Measurements from ENCODE around the gene TOP2A. TPM values are rescaled to one million over a fixed set of nuclear protein-coding genes. Genes with fewer than 3 reads are reported as not detected.

The TOP2A gene
- total RNA-seq, 1 donor from 2014 or later, result 3.3 TPM

- DNase-seq, result no peak
- no peaks in the 10 kb centered on the region for H3K27me3 ChIP-seq
- intact Hi-C loops (cut with DNase I), result loop anchor here (2.0 kb wide), 1 partner anchor 53 kb away; no protein-coding TSS in a partner anchor
- H3K4me1 ChIP-seq, result peaks cover 28% of the 10 kb centered on the region
- no peak for TF ChIP-seq CTCF (IDR thresholded peaks at IDR 0.05)
- H3K27ac ChIP-seq, result no peak overlapping the region
- no peak overlapping the region for H3K4me3 ChIP-seq
- H3K9me3 ChIP-seq, result no peaks in the 10 kb centered on the region
- no peak for ATAC-seq
- peaks cover 57% of the 10 kb centered on the region for H3K36me3 ChIP-seq
Measured at GRCh38 chr17:40355804-40356758, 61.6 kb downstream of the TOP2A start.

- TF ChIP-seq CTCF (IDR thresholded peaks at IDR 0.05), result peak; percentile 95
- peaks cover 58% of the 10 kb centered on the region for H3K36me3 ChIP-seq
- H3K9me3 ChIP-seq, result no peaks in the 10 kb centered on the region
- intact Hi-C loops (cut with DNase I), result no loop called here
- no peaks in the 10 kb centered on the region for H3K27me3 ChIP-seq
- no peak overlapping the region for H3K4me3 ChIP-seq
- peak; percentile 78 for ATAC-seq
- no peak overlapping the region for H3K27ac ChIP-seq
- DNase-seq, result peak; percentile 87
- H3K4me1 ChIP-seq, result peaks cover 33% of the 10 kb centered on the region
Measured at GRCh38 chr17:40355123-40355803, 62.4 kb downstream of the TOP2A start.

- no peak for TF ChIP-seq CTCF (IDR thresholded peaks at IDR 0.05)
- intact Hi-C loops (cut with DNase I), result no loop called here
- H3K4me1 ChIP-seq, result peaks cover 41% of the 10 kb centered on the region
- no peaks in the 10 kb centered on the region for H3K9me3 ChIP-seq
- peaks cover 64% of the 10 kb centered on the region for H3K36me3 ChIP-seq
- ATAC-seq (no peak), DNase-seq (no peak)
- H3K27me3 ChIP-seq, result no peaks in the 10 kb centered on the region
- H3K27ac ChIP-seq, result no peak overlapping the region
- no peak overlapping the region for H3K4me3 ChIP-seq
Measured at GRCh38 chr17:40354221-40355122, 63.2 kb downstream of the TOP2A start.

GRCh38 chr17:40352779-40353394, 64.8 kb downstream of the TOP2A start:
- intact Hi-C loops (cut with DNase I), result no loop called here
- peaks cover 77% of the 10 kb centered on the region for H3K36me3 ChIP-seq
- no peak overlapping the region for H3K4me3 ChIP-seq
- peak overlapping the region; percentile 24 for H3K27ac ChIP-seq
- TF ChIP-seq CTCF (IDR thresholded peaks at IDR 0.05), result no peak
- H3K9me3 ChIP-seq, result no peaks in the 10 kb centered on the region
- DNase-seq (no peak), ATAC-seq (peak; percentile 7)
- no peaks in the 10 kb centered on the region for H3K27me3 ChIP-seq
- H3K4me1 ChIP-seq, result peaks cover 49% of the 10 kb centered on the region
